PFSK-1 (cell line): Measurements from ENCODE around the gene DNER.

Source experiments
- FOXP2 ChIP-seq: optimal IDR thresholded peaks from 2 replicates; pipeline ENCODE3; 2011; ENCODE audit warnings: borderline replicate concordance, control low read depth, inconsistent platforms; ENCODE audit not compliant: insufficient read depth; ENCODE audit errors: extremely low read length, extremely low read depth
- POLR2AphosphoS5 ChIP-seq: IDR thresholded peaks from 2 replicates; pipeline ENCODE4 v1.6.1; 2012; ENCODE audit warnings: low read depth, mild to moderate bottlenecking, control low read depth, low read length, moderate library complexity
- REST ChIP-seq, 2 experiments: IDR thresholded peaks; 2 replicates each; pipeline versions ENCODE4 v1.6.1 to v1.8.0; 2011 to 2012; ENCODE audit warnings: low read depth in 2 of 2, low read length in 2 of 2, control low read depth in 1 of 2, inconsistent platforms in 1 of 2, mild to moderate bottlenecking in 1 of 2, moderate library complexity in 1 of 2; ENCODE audit not compliant: insufficient read depth in 1 of 2
- SIN3A ChIP-seq: IDR thresholded peaks from 2 replicates; pipeline ENCODE4 v1.6.1; 2012; ENCODE audit warnings: mild to moderate bottlenecking, low read length, moderate library complexity, borderline replicate concordance; ENCODE audit not compliant: insufficient read depth
- TAF1 ChIP-seq: IDR thresholded peaks from 2 replicates; pipeline ENCODE4 v1.6.1; 2012; ENCODE audit warnings: low read length, control low read depth, borderline replicate concordance; ENCODE audit not compliant: insufficient read depth

DNER gene

GRCh38 chr2:229654437-229654836 is 59.9 kb downstream of the DNER start:
- TF ChIP-seq FOXP2 (no peak), TAF1 (no peak), REST (IDR thresholded peaks at IDR 0.05; ENCODE audit: insufficient read depth in 1 of 2, low read depth in 2 of 2, low read length in 2 of 2) (no peak)

- TF ChIP-seq TAF1 (no peak), REST (IDR thresholded peaks at IDR 0.05; ENCODE audit: insufficient read depth in 1 of 2, low read depth in 2 of 2, low read length in 2 of 2) (no peak), POLR2AphosphoS5 (no peak)
Measured at GRCh38 chr2:229653531-229653930, 60.8 kb downstream of the DNER start.

- TF ChIP-seq REST (IDR thresholded peaks at IDR 0.05; ENCODE audit: insufficient read depth in 1 of 2, low read depth in 2 of 2, low read length in 2 of 2) (no peak), POLR2AphosphoS5 (no peak), FOXP2 (no peak), TAF1 (no peak), SIN3A (no peak)
Measured at GRCh38 chr2:229652796-229653195, 61.6 kb downstream of the DNER start.

- no peak for TF ChIP-seq POLR2AphosphoS5
- no peak for TF ChIP-seq SIN3A
- TF ChIP-seq FOXP2: no peak
- no peak for TF ChIP-seq TAF1
- no peak for TF ChIP-seq REST (IDR thresholded peaks at IDR 0.05; ENCODE audit: insufficient read depth in 1 of 2, low read depth in 2 of 2, low read length in 2 of 2)
Measured at GRCh38 chr2:229650901-229651300, 63.5 kb downstream of the DNER start.

- TF ChIP-seq TAF1 (no peak), FOXP2 (no peak), REST (IDR thresholded peaks at IDR 0.05; ENCODE audit: insufficient read depth in 1 of 2, low read depth in 2 of 2, low read length in 2 of 2) (no peak), POLR2AphosphoS5 (no peak), SIN3A (no peak)
Measured at GRCh38 chr2:229650059-229650458, 64.3 kb downstream of the DNER start.
